ENCODE measurements around the gene TEKT5. TPM values are rescaled to one million over a fixed set of nuclear protein-coding genes. Genes with fewer than 3 reads are reported as not detected.

TEKT5 gene
- total RNA-seq, 2 donors from 2014 or later, result 0.21 to 0.82 TPM

DNA sequence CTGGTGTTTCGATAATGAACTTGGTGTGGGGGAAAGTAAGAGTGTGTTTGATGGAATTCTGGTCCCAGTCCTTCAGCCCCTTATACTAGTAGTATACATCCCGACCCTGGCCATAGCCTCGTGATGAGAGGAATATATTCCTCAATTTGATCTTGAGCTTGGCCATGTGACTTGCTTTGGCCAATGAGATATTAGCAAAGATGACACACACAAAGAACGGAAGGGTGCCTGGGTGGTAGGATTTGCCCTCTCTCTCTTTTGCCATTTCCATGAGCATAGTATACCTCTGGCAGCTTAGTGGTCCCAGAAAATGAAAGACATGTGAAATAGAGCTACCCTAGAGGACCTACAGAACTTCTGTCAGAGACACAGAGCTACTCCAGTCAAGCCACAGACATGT lies 111.5 kb downstream of the TEKT5 start:
- no peaks in the 10 kb centered on the region for H3K36me3 ChIP-seq
- no peak overlapping the region for H3K4me3 ChIP-seq
- H3K9me3 ChIP-seq, result no peaks in the 10 kb centered on the region
- no peak for TF ChIP-seq CTCF (IDR thresholded peaks at IDR 0.05)
- intact Hi-C loops (cut with DNase I), result no loop called here
- H3K4me1 ChIP-seq, result no peaks in the 10 kb centered on the region
- no peak overlapping the region for H3K9ac ChIP-seq (ENCODE audit: low read depth in 2 of 2, low read length in 2 of 2)
- DNase-seq, result no peak
- no peak overlapping the region for H3K27ac ChIP-seq
- H3K27me3 ChIP-seq, result no peaks in the 10 kb centered on the region

DNA sequence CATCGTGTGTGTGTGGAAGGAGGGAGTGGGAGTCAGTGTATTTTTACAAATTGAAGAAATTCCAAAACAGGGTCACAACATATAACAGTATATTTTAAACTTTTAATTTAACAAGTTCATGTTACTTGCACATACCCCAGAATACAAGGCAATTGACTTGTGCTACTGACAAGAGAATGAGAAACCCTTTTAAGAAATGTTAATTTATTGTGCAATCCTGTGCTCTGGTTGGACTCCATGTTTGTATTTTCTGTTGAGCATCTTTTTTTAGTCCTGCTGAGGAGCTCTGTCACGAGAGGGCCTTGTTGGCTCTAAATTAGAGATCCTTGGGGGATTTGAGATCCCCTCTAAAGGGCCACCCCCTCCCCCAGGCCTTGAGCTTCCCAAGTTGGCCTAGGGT lies 113.2 kb downstream of the TEKT5 start:
- intact Hi-C loops (cut with DNase I), result no loop called here
- Histone ChIP-seq H3K27me3 (no peaks in the 10 kb centered on the region), H3K9me3 (no peaks in the 10 kb centered on the region), H3K36me3 (no peaks in the 10 kb centered on the region), H3K9ac (ENCODE audit: low read depth in 2 of 2, low read length in 2 of 2) (no peak overlapping the region), H3K4me1 (no peaks in the 10 kb centered on the region), H3K27ac (no peak overlapping the region), H3K4me3 (no peak overlapping the region)
- no peak for TF ChIP-seq CTCF (IDR thresholded peaks at IDR 0.05)
- no peak for DNase-seq

- no peaks in the 10 kb centered on the region for H3K36me3 ChIP-seq
- H3K27me3 ChIP-seq, result no peaks in the 10 kb centered on the region
- H3K9ac ChIP-seq (ENCODE audit: low read depth in 2 of 2, low read length in 2 of 2), result peak overlapping the region; percentile 76 to 96
- DNase-seq, result no peak
- peak overlapping the region; percentile 86 for H3K4me3 ChIP-seq
- H3K9me3 ChIP-seq, result no peaks in the 10 kb centered on the region
- H3K27ac ChIP-seq, result peak overlapping the region; percentile 95
- no peaks in the 10 kb centered on the region for H3K4me1 ChIP-seq
- no peak for TF ChIP-seq CTCF (IDR thresholded peaks at IDR 0.05)
- intact Hi-C loops (cut with DNase I), result no loop called here
These were observed 113.9 kb downstream of the TEKT5 start for GRCh38 chr16:10580883-10581247.

DNA sequence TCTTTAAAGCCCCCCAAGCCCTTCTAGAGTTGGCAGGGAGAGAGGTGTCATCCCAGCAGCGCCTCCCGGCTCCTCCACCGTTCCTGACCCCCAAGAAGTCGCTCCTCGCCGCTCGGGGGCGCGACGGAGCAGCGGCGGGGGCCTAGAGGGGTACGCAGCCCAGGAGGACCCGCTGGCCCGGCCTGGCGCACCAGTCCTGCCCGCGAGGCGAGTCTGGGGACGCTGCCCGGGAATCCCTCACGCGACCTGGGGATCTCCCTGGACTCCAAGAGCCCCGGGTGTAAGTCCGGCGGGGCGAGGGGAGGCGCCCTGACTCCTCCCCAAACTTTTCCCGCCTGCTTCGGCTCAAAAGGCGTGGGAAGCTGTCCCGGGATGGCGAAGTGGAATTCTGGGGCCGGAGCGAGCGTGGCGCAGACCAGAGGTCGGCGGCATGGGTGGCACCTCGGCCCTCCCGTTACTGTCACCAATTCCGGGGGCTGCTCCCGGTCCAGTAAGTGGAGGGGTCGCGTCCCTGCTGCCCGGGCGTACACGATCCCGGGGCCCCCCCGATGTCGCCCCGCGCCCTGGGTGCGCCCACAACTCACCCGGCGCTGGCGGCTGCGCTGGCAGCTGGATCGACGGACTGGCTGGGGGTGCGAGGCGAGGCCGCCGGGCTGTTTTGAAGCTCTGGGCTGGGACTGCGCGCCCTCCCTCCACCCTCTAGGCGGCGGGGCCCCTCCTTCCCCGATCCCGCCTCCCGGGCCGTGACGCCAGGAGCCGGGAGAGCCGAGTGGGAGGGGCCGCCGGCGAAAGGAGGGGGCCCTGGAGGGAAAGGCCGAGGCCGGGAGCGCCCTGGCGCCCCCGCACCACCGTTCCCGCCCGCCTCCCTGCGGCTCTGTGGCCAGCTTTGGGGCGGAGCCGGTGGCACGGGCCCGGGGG lies 114.5 kb downstream of the TEKT5 start, which contains the start of gene EMP2:
Gene EMP2 (minus strand): TSS at position 634 of the 918 bp plus-strand sequence. CDS start 32,981 bp downstream, outside the sequence.
- intact Hi-C loops (cut with DNase I), result loop anchor here (5.0 to 10.0 kb wide), 2 partner anchors 55 to 147 kb away; no protein-coding TSS in a partner anchor
- DNase-seq, result peak; percentile 88
- H3K9ac ChIP-seq (ENCODE audit: low read depth in 2 of 2, low read length in 2 of 2), result peak within 1 kb of the TSS; percentile 76 to 96
- TF ChIP-seq CTCF (IDR thresholded peaks at IDR 0.05), result peak; percentile 44
- peak within 1 kb of the TSS; percentile 95 for H3K27ac ChIP-seq
- H3K27me3 ChIP-seq, result no peaks in the 10 kb centered on the region
- H3K36me3 ChIP-seq, result no peaks in the 10 kb centered on the region
- no peaks in the 10 kb centered on the region for H3K9me3 ChIP-seq
- peak within 1 kb of the TSS; percentile 86 for H3K4me3 ChIP-seq
- H3K4me1 ChIP-seq, result no peaks in the 10 kb centered on the region

DNA sequence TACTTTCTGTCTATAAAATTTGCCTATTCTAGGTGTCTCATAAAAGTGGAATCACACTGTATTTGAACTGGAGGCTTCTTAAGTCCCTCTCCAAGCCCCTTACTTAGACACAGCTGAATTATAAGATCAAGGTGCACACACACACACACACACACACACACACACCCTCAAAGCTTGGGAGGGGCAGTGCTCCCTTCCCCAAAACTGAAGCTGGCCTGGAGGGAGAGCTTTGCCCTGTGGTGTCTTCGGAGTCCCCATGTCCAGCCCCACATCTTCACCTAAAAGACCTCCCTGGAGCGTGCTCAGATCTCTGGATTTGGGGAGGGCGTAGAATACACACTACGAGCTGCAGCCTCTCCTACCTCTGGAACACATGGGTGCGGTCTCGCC lies 115.2 kb downstream of the TEKT5 start:
- Histone ChIP-seq H3K9ac (ENCODE audit: low read depth in 2 of 2, low read length in 2 of 2) (peak overlapping the region; percentile 76 to 96), H3K4me3 (peak overlapping the region; percentile 86), H3K4me1 (no peaks in the 10 kb centered on the region), H3K27ac (peak overlapping the region; percentile 95), H3K27me3 (no peaks in the 10 kb centered on the region), H3K36me3 (no peaks in the 10 kb centered on the region), H3K9me3 (no peaks in the 10 kb centered on the region)
- intact Hi-C loops (cut with DNase I), result loop anchor here (5.0 to 10.0 kb wide), 2 partner anchors 55 to 148 kb away; no protein-coding TSS in a partner anchor
- DNase-seq, result no peak
- TF ChIP-seq CTCF (IDR thresholded peaks at IDR 0.05), result no peak

Data from colonic mucosa (tissue), 4 donors.